GM12865 (cell line): ENCODE measurements around the gene CBFA2T3.

Experiments
- DNase-seq: peaks from one replicate; pipeline ENCODE4 v3.0.0; 2010; ENCODE audit warnings: low read depth
- H3K4me3 ChIP-seq: 2 replicates; pipeline ENCODE4 v1.5.1; 2011; ENCODE audit warnings: mild to moderate bottlenecking, low read depth, low read length, control low read depth
- CTCF ChIP-seq: IDR thresholded peaks from 2 replicates; pipeline ENCODE4 v1.5.1; 2011; ENCODE audit warnings: low read length, control low read depth, low read depth, inconsistent platforms; ENCODE audit not compliant: insufficient read depth; ENCODE audit errors: missing control alignments

Gene CBFA2T3

GRCh38 chr16:88967830-88968588 is 9.0 kb downstream of the CBFA2T3 start:
- DNase-seq = peak; percentile 93
- peak overlapping the region; percentile 44 for H3K4me3 ChIP-seq
- no peak for TF ChIP-seq CTCF

GRCh38 chr16:88966986-88967829 is 9.8 kb downstream of the CBFA2T3 start:
- no peak overlapping the region for H3K4me3 ChIP-seq
- TF ChIP-seq CTCF = no peak

GRCh38 chr16:88965826-88966480 is 11.1 kb downstream of the CBFA2T3 start:
- DNase-seq = peak; percentile 55
- no peak overlapping the region for H3K4me3 ChIP-seq
- TF ChIP-seq CTCF = no peak

More at GRCh38 chr16:88966986-88967829, 9.8 kb downstream of the CBFA2T3 start:
- DNase-seq = no peak

- no peak overlapping the region for H3K4me3 ChIP-seq
- TF ChIP-seq CTCF = no peak
- DNase-seq = no peak
Measured at GRCh38 chr16:88965411-88965810, 11.6 kb downstream of the CBFA2T3 start.

GRCh38 chr16:88964636-88965035 is 12.4 kb downstream of the CBFA2T3 start:
- DNase-seq = no peak
- no peak overlapping the region for H3K4me3 ChIP-seq
- no peak for TF ChIP-seq CTCF

- no peak overlapping the region for H3K4me3 ChIP-seq
- DNase-seq = no peak
- no peak for TF ChIP-seq CTCF
Measured at GRCh38 chr16:88963583-88963982, 13.4 kb downstream of the CBFA2T3 start.
